HG03135 (cell line): Measurements from ENCODE around the gene SELE.

Experiments used
- ATAC-seq: cut with Tn5 transposase; IDR thresholded peaks from one replicate; pipeline ENCODE4 v1.9.1; 2021; ENCODE audit warnings: mild to moderate bottlenecking, moderate library complexity; ENCODE audit not compliant: unreplicated experiment

The SELE gene

GRCh38 chr1:169733924-169734323, at the start of gene SELE:
Gene SELE, minus strand, starts transcription at chr1:169734079. Its CDS starts 467 bp downstream, at chr1:169733612.
- ATAC-seq = no peak

GRCh38 chr1:169782596-169782995, 48.7 kb upstream of the SELE start:
- ATAC-seq = no peak

GRCh38 chr1:169779970-169780369, 46.1 kb upstream of the SELE start:
- no peak for ATAC-seq

- ATAC-seq = no peak
Observed at GRCh38 chr1:169779150-169779549, 45.3 kb upstream of the SELE start.

GRCh38 chr1:169776440-169776839, 42.6 kb upstream of the SELE start:
- ATAC-seq = no peak

- ATAC-seq = no peak
Observed at GRCh38 chr1:169768161-169768560, 34.3 kb upstream of the SELE start.

- ATAC-seq = no peak
Observed at GRCh38 chr1:169765580-169766331, 31.9 kb upstream of the SELE start.

GRCh38 chr1:169764919-169765318, 31.0 kb upstream of the SELE start:
- no peak for ATAC-seq

GRCh38 chr1:169762699-169763098, 28.8 kb upstream of the SELE start:
- ATAC-seq = no peak

GRCh38 chr1:169759038-169759437, 25.2 kb upstream of the SELE start:
- no peak for ATAC-seq

- no peak for ATAC-seq
Observed at GRCh38 chr1:169753549-169753948, 19.7 kb upstream of the SELE start.

- no peak for ATAC-seq
Observed at GRCh38 chr1:169750041-169750440, 16.2 kb upstream of the SELE start.

GRCh38 chr1:169746550-169746949, 12.7 kb upstream of the SELE start:
- no peak for ATAC-seq

GRCh38 chr1:169745015-169745861, 11.4 kb upstream of the SELE start:
- ATAC-seq = no peak

- no peak for ATAC-seq
Observed at GRCh38 chr1:169741666-169742394, 8.0 kb upstream of the SELE start.

GRCh38 chr1:169739980-169740379, 6.1 kb upstream of the SELE start:
- no peak for ATAC-seq

GRCh38 chr1:169731446-169731845, 2.4 kb downstream of the SELE start:
- ATAC-seq = no peak

GRCh38 chr1:169729991-169730390, 3.9 kb downstream of the SELE start:
- ATAC-seq = no peak

- ATAC-seq = no peak
Observed at GRCh38 chr1:169727307-169727706, 6.6 kb downstream of the SELE start.

- ATAC-seq = no peak
Observed at GRCh38 chr1:169726851-169727250, 7.0 kb downstream of the SELE start.

- ATAC-seq = no peak
Observed at GRCh38 chr1:169725930-169726329, 7.9 kb downstream of the SELE start.
